ENCODE measurements around the gene NUDT3. TPM values are rescaled to one million over a fixed set of nuclear protein-coding genes. Genes with fewer than 3 reads are reported as not detected.
A peak's percentile ranks its signal among the peaks of the same experiment; 100 is the strongest.

The NUDT3 gene
- total and polyA plus RNA-seq, 2 experiments from 2014 or later = 8.1 to 11.5 TPM

DNA sequence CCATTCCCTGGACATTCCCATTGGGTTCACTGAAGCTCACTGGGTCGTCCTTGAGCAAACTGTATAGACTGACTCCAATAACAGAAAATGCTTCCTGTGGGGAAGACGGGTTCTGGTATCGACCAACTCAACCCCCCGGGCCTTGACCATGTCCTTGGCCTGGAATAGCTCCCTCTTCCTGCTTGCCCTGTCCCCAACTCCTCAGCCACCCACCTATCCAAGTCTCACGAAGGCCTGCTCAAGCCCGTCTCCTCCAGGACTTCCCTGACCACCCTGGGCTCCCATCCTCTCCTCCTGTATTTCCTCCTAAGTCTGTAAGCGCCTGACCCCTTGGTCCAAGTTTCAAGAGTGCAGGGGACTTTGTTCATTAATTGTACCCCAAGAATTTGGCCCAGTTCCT is 158.6 kb downstream of the NUDT3 start:
- Histone ChIP-seq H4K20me1 (ENCODE audit: insufficient read depth) (no peaks in the 10 kb centered on the region), H3K27ac (no peak overlapping the region), H3K79me2 (ENCODE audit: insufficient read depth) (peaks cover 14% of the 10 kb centered on the region), H3K9me3 (ENCODE audit: low read depth) (no peaks in the 10 kb centered on the region), H3K4me1 (ENCODE audit: insufficient read depth) (peaks cover 20% of the 10 kb centered on the region), H3K4me2 (ENCODE audit: unreplicated experiment) (no peak overlapping the region), H3F3A (ENCODE audit: insufficient read depth) (peaks cover 24% of the 10 kb centered on the region; the same call in 1 of the 2 replicates), H3K27me3 (replicated peaks; ENCODE audit: insufficient read depth) (no peaks in the 10 kb centered on the region), H2AFZ (no peak overlapping the region), H3K9ac (no peak overlapping the region), H3K36me3 (ENCODE audit: low read depth) (no peaks in the 10 kb centered on the region), H3K4me3 (no peak overlapping the region), H3K9me2 (ENCODE audit: insufficient read depth) (no peaks in the 10 kb centered on the region)
- no peak for DNase-seq
- in situ Hi-C loops (cut with MboI) = no loop called here
- 93 to 95% methylated on average over 7 of the region's 7 CpGs for WGBS, 2 experiments (ENCODE audit: low coverage in 1 of 2, low lambda C conversion rate in 2 of 2, missing lambda C conversion rate in 2 of 2)
- TF ChIP-seq EZH2 (IDR thresholded peaks at IDR 0.05; ENCODE audit: insufficient read depth, poor library complexity, severe bottlenecking) = no peak
- TF ChIP-seq EZH2phosphoT487 (IDR thresholded peaks at IDR 0.05; ENCODE audit: insufficient read depth, low read depth) = no peak

DNA sequence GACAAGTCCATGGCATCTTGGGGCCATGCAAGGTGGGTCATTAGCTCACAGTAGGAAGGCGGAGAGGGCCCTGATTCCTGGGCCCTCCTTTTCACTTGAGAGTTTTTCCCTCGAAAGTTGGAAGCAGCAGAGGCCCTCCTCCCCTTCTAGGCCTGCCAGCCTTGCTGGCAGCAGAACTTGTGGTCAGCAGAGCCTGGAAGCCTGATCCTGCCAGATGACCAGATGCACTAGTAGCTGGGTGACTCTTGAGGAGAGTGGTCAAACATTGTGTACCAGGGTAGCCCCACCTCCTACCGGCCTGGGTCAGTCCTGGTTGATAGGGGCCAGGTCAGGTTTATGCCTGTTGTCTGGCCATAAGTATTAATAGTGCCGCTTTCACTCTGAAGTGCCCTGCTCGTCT is 159.6 kb downstream of the NUDT3 start:
- Histone ChIP-seq H3K4me3 (no peak overlapping the region), H3K4me2 (ENCODE audit: unreplicated experiment) (no peak overlapping the region), H3K36me3 (ENCODE audit: low read depth) (no peaks in the 10 kb centered on the region), H3K27ac (no peak overlapping the region), H3K79me2 (ENCODE audit: insufficient read depth) (peaks cover 4% of the 10 kb centered on the region), H2AFZ (no peak overlapping the region), H3K27me3 (replicated peaks; ENCODE audit: insufficient read depth) (no peaks in the 10 kb centered on the region), H3K9ac (no peak overlapping the region), H3K9me2 (ENCODE audit: insufficient read depth) (no peaks in the 10 kb centered on the region), H3K9me3 (ENCODE audit: low read depth) (no peaks in the 10 kb centered on the region), H3K4me1 (ENCODE audit: insufficient read depth) (peaks cover 15% of the 10 kb centered on the region; the same call in 1 of the 2 replicates), H3F3A (ENCODE audit: insufficient read depth) (peaks cover 21% of the 10 kb centered on the region; the same call in 1 of the 2 replicates), H4K20me1 (ENCODE audit: insufficient read depth) (no peaks in the 10 kb centered on the region)
- TF ChIP-seq EZH2phosphoT487 (IDR thresholded peaks at IDR 0.05; ENCODE audit: insufficient read depth, low read depth) (no peak), EZH2 (IDR thresholded peaks at IDR 0.05; ENCODE audit: insufficient read depth, poor library complexity, severe bottlenecking) (no peak)
- in situ Hi-C loops (cut with MboI) = no loop called here
- WGBS, 2 experiments (ENCODE audit: low coverage in 1 of 2, low lambda C conversion rate in 2 of 2, missing lambda C conversion rate in 2 of 2) = 77 to 79% methylated on average over 5 of the region's 5 CpGs
- peak; percentile 48 for DNase-seq

GRCh38 chr6:34231566-34232336 is 160.7 kb downstream of the NUDT3 start:
- Histone ChIP-seq H3K27me3 (replicated peaks; ENCODE audit: insufficient read depth) (no peaks in the 10 kb centered on the region), H3F3A (ENCODE audit: insufficient read depth) (peaks cover 21% of the 10 kb centered on the region; the same call in 1 of the 2 replicates), H3K36me3 (ENCODE audit: low read depth) (no peaks in the 10 kb centered on the region), H3K27ac (no peak overlapping the region), H3K4me2 (ENCODE audit: unreplicated experiment) (no peak overlapping the region), H3K9me2 (ENCODE audit: insufficient read depth) (no peaks in the 10 kb centered on the region), H3K9me3 (ENCODE audit: low read depth) (no peaks in the 10 kb centered on the region), H3K79me2 (ENCODE audit: insufficient read depth) (no peaks in the 10 kb centered on the region), H3K9ac (no peak overlapping the region), H4K20me1 (ENCODE audit: insufficient read depth) (no peaks in the 10 kb centered on the region), H3K4me3 (no peak overlapping the region), H3K4me1 (ENCODE audit: insufficient read depth) (peaks cover 15% of the 10 kb centered on the region; the same call in 1 of the 2 replicates), H2AFZ (no peak overlapping the region)
- in situ Hi-C loops (cut with MboI) = no loop called here
- no peak for TF ChIP-seq EZH2phosphoT487 (IDR thresholded peaks at IDR 0.05; ENCODE audit: insufficient read depth, low read depth)
- no peak for TF ChIP-seq EZH2 (IDR thresholded peaks at IDR 0.05; ENCODE audit: insufficient read depth, poor library complexity, severe bottlenecking)
- no peak for DNase-seq
- 96 to 97% methylated on average over 17 of the region's 17 CpGs for WGBS, 2 experiments (ENCODE audit: low coverage in 1 of 2, low lambda C conversion rate in 2 of 2, missing lambda C conversion rate in 2 of 2)

DNA sequence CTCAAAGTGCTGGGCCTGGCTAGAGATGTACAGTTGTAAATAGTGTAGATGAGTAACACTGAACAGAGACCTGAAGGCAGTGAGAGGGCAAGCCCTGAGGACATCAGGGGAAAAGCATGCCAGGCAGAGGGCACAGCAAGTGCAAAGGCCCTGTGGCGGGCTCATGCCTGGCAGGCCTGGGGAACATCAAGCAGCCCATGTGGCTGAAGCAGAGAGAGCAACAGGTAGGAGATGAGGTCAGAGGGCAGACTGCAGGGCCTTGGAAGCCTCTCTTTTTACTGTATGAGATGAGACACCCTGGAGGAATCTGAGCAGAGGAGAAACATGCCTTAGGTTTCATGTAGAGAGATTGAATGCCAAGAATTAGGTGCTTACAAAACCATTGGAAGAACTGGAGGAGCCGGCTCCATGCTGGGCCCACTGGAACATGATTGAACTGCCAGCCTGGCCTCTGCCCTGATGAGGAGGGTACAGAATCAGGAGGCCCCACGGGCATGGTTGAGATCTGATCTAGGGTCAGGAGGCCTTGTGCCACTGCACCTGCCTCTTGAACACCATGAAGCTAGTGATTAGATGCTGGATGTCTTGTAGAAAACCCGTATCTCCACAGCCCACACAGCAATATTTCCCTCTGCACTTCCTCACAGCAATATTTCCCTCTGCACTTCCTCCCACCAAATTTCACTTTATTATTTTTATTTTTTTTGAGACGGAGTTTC is 161.7 kb downstream of the NUDT3 start:
- 95 to 96% methylated on average over 5 of the region's 5 CpGs for WGBS, 2 experiments (ENCODE audit: low coverage in 1 of 2, low lambda C conversion rate in 2 of 2, missing lambda C conversion rate in 2 of 2)
- in situ Hi-C loops (cut with MboI) = no loop called here

More for the DNA sequence above, 161.7 kb downstream of the NUDT3 start:
- peak; percentile 29 for DNase-seq
- Histone ChIP-seq H3K9ac (no peak overlapping the region), H3K36me3 (ENCODE audit: low read depth) (no peaks in the 10 kb centered on the region), H3K4me2 (ENCODE audit: unreplicated experiment) (no peak overlapping the region), H3K27ac (no peak overlapping the region), H3K27me3 (replicated peaks; ENCODE audit: insufficient read depth) (no peaks in the 10 kb centered on the region), H2AFZ (no peak overlapping the region), H3F3A (ENCODE audit: insufficient read depth) (peaks cover 16% of the 10 kb centered on the region; the same call in 1 of the 2 replicates), H3K4me1 (ENCODE audit: insufficient read depth) (peaks cover 8% of the 10 kb centered on the region; the same call in 1 of the 2 replicates), H3K4me3 (no peak overlapping the region), H3K9me3 (ENCODE audit: low read depth) (no peaks in the 10 kb centered on the region), H3K9me2 (ENCODE audit: insufficient read depth) (no peaks in the 10 kb centered on the region), H3K79me2 (ENCODE audit: insufficient read depth) (no peaks in the 10 kb centered on the region), H4K20me1 (ENCODE audit: insufficient read depth) (no peaks in the 10 kb centered on the region)
- no peak for TF ChIP-seq EZH2 (IDR thresholded peaks at IDR 0.05; ENCODE audit: insufficient read depth, poor library complexity, severe bottlenecking)
- TF ChIP-seq EZH2phosphoT487 (IDR thresholded peaks at IDR 0.05; ENCODE audit: insufficient read depth, low read depth) = no peak
